ENCODE results near the gene LEFTY1. TPM values are rescaled to one million over a fixed set of nuclear protein-coding genes. Genes with fewer than 3 reads are reported as not detected.

Gene LEFTY1
- total and polyA plus RNA-seq, 9 of the 15 experiments (the other 6 are each of a cell fraction or from before 2014, with no cell fraction given) = 0.07 to 0.24 (median 0.17) TPM; not detected in 5

- no peak for TF ChIP-seq RERE (CRISPR knock-in tag; IDR thresholded peaks at IDR 0.05; ENCODE audit: borderline replicate concordance)
- TF ChIP-seq ATF2 (CRISPR knock-in tag; IDR thresholded peaks at IDR 0.05) = no peak
Observed at GRCh38 chr1:225866061-225866837, 22.7 kb downstream of the LEFTY1 start (continued).

Data from K562 (cell line).